Activated T-helper 9 cell treated with anti-CD3 and anti-CD28 coated beads, Interleukin-2, amount 50 U/mL, for 16 hours (primary cell): ENCODE measurements around the gene SYNE1.
"Not testable (repeated sequence)": the region's sequence is repeated elsewhere in the genome, so short reads cannot be mapped to it uniquely, and the experiment has no call there.

Experiments
- DNase-seq: peaks from one replicate; pipeline ENCODE4 v3.0.0-alpha.2; 2020; ENCODE audit warnings: low read depth

Gene SYNE1

GRCh38 chr6:152098683-152099082, 538.5 kb downstream of the SYNE1 start:
- DNase-seq = no peak

GRCh38 chr6:152096863-152097496, 540.2 kb downstream of the SYNE1 start:
- DNase-seq = no peak

GRCh38 chr6:152094992-152095592, 542.1 kb downstream of the SYNE1 start:
- DNase-seq = no peak

GRCh38 chr6:152094276-152094675, 542.9 kb downstream of the SYNE1 start:
- DNase-seq = no peak

- DNase-seq = no peak
Observed at GRCh38 chr6:152093711-152094110, 543.5 kb downstream of the SYNE1 start.

- DNase-seq = no peak
Observed at GRCh38 chr6:152091851-152092341, 545.3 kb downstream of the SYNE1 start.

GRCh38 chr6:152091201-152091600, 546.0 kb downstream of the SYNE1 start:
- DNase-seq = no peak

- no peak for DNase-seq
Observed at GRCh38 chr6:152089992-152090391, 547.2 kb downstream of the SYNE1 start.

- DNase-seq = no peak
Observed at GRCh38 chr6:152087701-152088100, 549.5 kb downstream of the SYNE1 start.

- no peak for DNase-seq
Observed at GRCh38 chr6:152087096-152087495, 550.1 kb downstream of the SYNE1 start.

- no peak for DNase-seq
Observed at GRCh38 chr6:152086223-152086873, 550.8 kb downstream of the SYNE1 start.

- DNase-seq = no peak
Observed at GRCh38 chr6:152085451-152085921, 551.7 kb downstream of the SYNE1 start.

GRCh38 chr6:152078804-152079203, 558.4 kb downstream of the SYNE1 start:
- DNase-seq = no peak

- no peak for DNase-seq
Observed at GRCh38 chr6:152078001-152078400, 559.2 kb downstream of the SYNE1 start.

- not testable (repeated sequence) for DNase-seq
Observed at GRCh38 chr6:152076242-152076641, 560.9 kb downstream of the SYNE1 start.

- no peak for DNase-seq
Observed at GRCh38 chr6:152071843-152072242, 565.3 kb downstream of the SYNE1 start.
